ENCODE measurements around the gene AZI2. TPM values are rescaled to one million over a fixed set of nuclear protein-coding genes. Genes with fewer than 3 reads are reported as not detected.
A peak's percentile ranks its signal among the peaks of the same experiment; 100 is the strongest.

AZI2 gene
- polyA plus RNA-seq (51.2 to 89.1 TPM (median 81.8 TPM) in 3 replicates), polyA minus RNA-seq (10.6 to 46.6 TPM (median 12.1 TPM) in 3 replicates)
- polyA plus RNA-seq (2011; ENCODE audit: low read depth), result 168 TPM
- polyA plus RNA-seq (2011; cell fraction: cytosol; rRNA removed), result 62.5 and 106 TPM in 2 replicates
- 55.3 and 70.5 TPM in 2 replicates for polyA plus RNA-seq (2011; cell fraction: nucleus; rRNA removed)
- polyA plus RNA-seq (2012; ENCODE audit: low replicate concordance), result 54.1 and 62.4 TPM in 2 replicates
- polyA minus RNA-seq (2011; cell fraction: cytosol; rRNA and poly(A)+ RNA removed), result 34.1 TPM
- 18.0 and 36.2 TPM in 2 replicates for polyA minus RNA-seq (2011; cell fraction: nucleus; rRNA and poly(A)+ RNA removed)

GRCh38 chr3:28348629-28349468 lies at the start of gene AZI2, which contains the start of gene ZCWPW2:
Gene AZI2 (minus strand): TSS chr3:28348824. CDS start chr3:28340617, 8,207 bp downstream.
Gene ZCWPW2 (plus strand): TSS chr3:28348721. CDS start chr3:28413069, 64,348 bp downstream.
- Histone ChIP-seq H3K9me1 (ENCODE audit: control insufficient read depth, extremely low read depth, insufficient read depth, low read length) (no peaks in the 10 kb centered on the region), H3K27me3 (ENCODE audit: control insufficient read depth, extremely low read depth, insufficient read depth, low read length) (no peaks in the 10 kb centered on the region), H3K4me2 (ENCODE audit: control insufficient read depth, extremely low read depth, insufficient read depth, low read depth, low read length) (peak within 1 kb of the TSS; percentile 91), H3K27ac (ENCODE audit: control insufficient read depth, insufficient read depth, low read length) (peak within 1 kb of the TSS; percentile 98), H4K20me1 (ENCODE audit: control insufficient read depth, extremely low read depth, insufficient read depth, low read length) (no peaks in the 10 kb centered on the region), H2AFZ (ENCODE audit: control insufficient read depth, low read length) (peak within 1 kb of the TSS; percentile 95), H3K9me3 (ENCODE audit: control insufficient read depth, low read depth, low read length) (no peaks in the 10 kb centered on the region), H3K4me3 (ENCODE audit: control insufficient read depth in 2 of 3, extremely low read depth in 1 of 3, insufficient read depth in 2 of 3, low read depth in 1 of 3, low read length in 3 of 3) (peak within 1 kb of the TSS; percentile 62 to 94 (median 91)), H3K79me2 (ENCODE audit: control insufficient read depth, insufficient read depth, low read length) (peaks cover 40% of the 10 kb centered on the region), H3K36me3 (ENCODE audit: control insufficient read depth in 2 of 2, extremely low read depth in 1 of 2, insufficient read depth in 2 of 2, low read length in 2 of 2) (no peaks in the 10 kb centered on the region), H3K9ac (ENCODE audit: control insufficient read depth, extremely low read depth, insufficient read depth, low read length) (peak within 1 kb of the TSS; percentile 94), H3K4me1 (ENCODE audit: control insufficient read depth, extremely low read depth, insufficient read depth, low read length) (peaks cover 14% of the 10 kb centered on the region)
- peak in 2 of 3 experiments; percentile 16 to 19 for TF ChIP-seq CTCF (optimal IDR thresholded peaks at IDR 0.05 in 1 of 3, IDR thresholded peaks at IDR 0.05 in 1 of 3, conservative IDR thresholded peaks at IDR 0.05 in 1 of 3; ENCODE audit: extremely low read depth in 1 of 3, insufficient read depth in 2 of 3, low read length in 3 of 3)
- no peak for TF ChIP-seq EZH2 (IDR thresholded peaks at IDR 0.05; ENCODE audit: low read length)
- FAIRE-seq (peak; percentile 41), DNase-seq (ENCODE audit: low read depth, low spot score) (peak; percentile 53)
- dilution Hi-C loops (cut with MboI; ENCODE audit: extremely low pct_ligation_motif_present, low sequenced_read_pairs), result no loop called here

DNA sequence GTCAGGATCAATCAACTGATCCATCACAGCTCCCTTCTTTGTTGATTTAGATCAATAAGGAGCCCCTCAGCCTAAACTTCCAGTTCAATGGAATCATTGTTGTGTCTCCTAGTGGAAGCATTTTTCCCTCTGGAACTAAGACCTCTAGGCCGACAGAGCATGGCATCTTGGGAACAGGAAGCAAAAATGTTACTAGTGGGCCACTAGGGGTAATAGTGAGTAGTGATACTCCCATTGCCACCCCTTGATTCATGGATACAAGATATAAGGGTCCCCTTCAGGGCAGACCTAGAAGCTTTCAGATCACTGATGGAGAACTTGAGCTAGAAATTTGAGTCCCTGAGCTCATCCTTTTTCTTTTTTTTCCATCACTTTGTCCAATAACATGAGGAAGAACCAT lies 40.4 kb upstream of the AZI2 start:
- no peak for DNase-seq (ENCODE audit: low read depth, low spot score)
- dilution Hi-C loops (cut with MboI; ENCODE audit: extremely low pct_ligation_motif_present, low sequenced_read_pairs), result no loop called here
- Histone ChIP-seq H3K4me2 (ENCODE audit: control insufficient read depth, extremely low read depth, insufficient read depth, low read depth, low read length) (no peak overlapping the region), H2AFZ (ENCODE audit: control insufficient read depth, low read length) (no peak overlapping the region), H3K27ac (ENCODE audit: control insufficient read depth, insufficient read depth, low read length) (no peak overlapping the region), H3K79me2 (ENCODE audit: control insufficient read depth, insufficient read depth, low read length) (no peaks in the 10 kb centered on the region), H3K36me3 (ENCODE audit: control insufficient read depth in 2 of 2, extremely low read depth in 1 of 2, insufficient read depth in 2 of 2, low read length in 2 of 2) (no peaks in the 10 kb centered on the region), H4K20me1 (ENCODE audit: control insufficient read depth, extremely low read depth, insufficient read depth, low read length) (no peaks in the 10 kb centered on the region), H3K9me3 (ENCODE audit: control insufficient read depth, low read depth, low read length) (no peaks in the 10 kb centered on the region), H3K27me3 (ENCODE audit: control insufficient read depth, extremely low read depth, insufficient read depth, low read length) (no peaks in the 10 kb centered on the region), H3K9ac (ENCODE audit: control insufficient read depth, extremely low read depth, insufficient read depth, low read length) (no peak overlapping the region), H3K4me1 (ENCODE audit: control insufficient read depth, extremely low read depth, insufficient read depth, low read length) (no peaks in the 10 kb centered on the region), H3K9me1 (ENCODE audit: control insufficient read depth, extremely low read depth, insufficient read depth, low read length) (no peaks in the 10 kb centered on the region), H3K4me3 (ENCODE audit: control insufficient read depth in 2 of 3, extremely low read depth in 1 of 3, insufficient read depth in 2 of 3, low read depth in 1 of 3, low read length in 3 of 3) (no peak overlapping the region)
- TF ChIP-seq EZH2 (IDR thresholded peaks at IDR 0.05; ENCODE audit: low read length), result no peak
- TF ChIP-seq CTCF (optimal IDR thresholded peaks at IDR 0.05 in 1 of 3, IDR thresholded peaks at IDR 0.05 in 1 of 3, conservative IDR thresholded peaks at IDR 0.05 in 1 of 3; ENCODE audit: extremely low read depth in 1 of 3, insufficient read depth in 2 of 3, low read length in 3 of 3), result no peak
- no peak for FAIRE-seq

All from keratinocyte (primary cell).